ENCODE measurements around the gene ZBTB38.

Gene ZBTB38, protein sequence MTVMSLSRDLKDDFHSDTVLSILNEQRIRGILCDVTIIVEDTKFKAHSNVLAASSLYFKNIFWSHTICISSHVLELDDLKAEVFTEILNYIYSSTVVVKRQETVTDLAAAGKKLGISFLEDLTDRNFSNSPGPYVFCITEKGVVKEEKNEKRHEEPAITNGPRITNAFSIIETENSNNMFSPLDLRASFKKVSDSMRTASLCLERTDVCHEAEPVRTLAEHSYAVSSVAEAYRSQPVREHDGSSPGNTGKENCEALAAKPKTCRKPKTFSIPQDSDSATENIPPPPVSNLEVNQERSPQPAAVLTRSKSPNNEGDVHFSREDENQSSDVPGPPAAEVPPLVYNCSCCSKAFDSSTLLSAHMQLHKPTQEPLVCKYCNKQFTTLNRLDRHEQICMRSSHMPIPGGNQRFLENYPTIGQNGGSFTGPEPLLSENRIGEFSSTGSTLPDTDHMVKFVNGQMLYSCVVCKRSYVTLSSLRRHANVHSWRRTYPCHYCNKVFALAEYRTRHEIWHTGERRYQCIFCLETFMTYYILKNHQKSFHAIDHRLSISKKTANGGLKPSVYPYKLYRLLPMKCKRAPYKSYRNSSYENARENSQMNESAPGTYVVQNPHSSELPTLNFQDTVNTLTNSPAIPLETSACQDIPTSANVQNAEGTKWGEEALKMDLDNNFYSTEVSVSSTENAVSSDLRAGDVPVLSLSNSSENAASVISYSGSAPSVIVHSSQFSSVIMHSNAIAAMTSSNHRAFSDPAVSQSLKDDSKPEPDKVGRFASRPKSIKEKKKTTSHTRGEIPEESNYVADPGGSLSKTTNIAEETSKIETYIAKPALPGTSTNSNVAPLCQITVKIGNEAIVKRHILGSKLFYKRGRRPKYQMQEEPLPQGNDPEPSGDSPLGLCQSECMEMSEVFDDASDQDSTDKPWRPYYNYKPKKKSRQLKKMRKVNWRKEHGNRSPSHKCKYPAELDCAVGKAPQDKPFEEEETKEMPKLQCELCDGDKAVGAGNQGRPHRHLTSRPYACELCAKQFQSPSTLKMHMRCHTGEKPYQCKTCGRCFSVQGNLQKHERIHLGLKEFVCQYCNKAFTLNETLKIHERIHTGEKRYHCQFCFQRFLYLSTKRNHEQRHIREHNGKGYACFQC (N-terminal part only)

GRCh38 chr3:141368062-141368924 is at the start of gene ZBTB38:
TSS of gene ZBTB38 (plus strand) at chr3:141368504. CDS start at chr3:141442389, 73,885 bp downstream.
- no peak for DNase-seq

- DNase-seq: no peak
These were observed 47.8 kb upstream of the ZBTB38 start for GRCh38 chr3:141320399-141321108.

- DNase-seq: no peak
These were observed 47.2 kb upstream of the ZBTB38 start for GRCh38 chr3:141321109-141321497.

GRCh38 chr3:141323936-141324704 is 44.2 kb upstream of the ZBTB38 start:
- no peak for DNase-seq

DNA sequence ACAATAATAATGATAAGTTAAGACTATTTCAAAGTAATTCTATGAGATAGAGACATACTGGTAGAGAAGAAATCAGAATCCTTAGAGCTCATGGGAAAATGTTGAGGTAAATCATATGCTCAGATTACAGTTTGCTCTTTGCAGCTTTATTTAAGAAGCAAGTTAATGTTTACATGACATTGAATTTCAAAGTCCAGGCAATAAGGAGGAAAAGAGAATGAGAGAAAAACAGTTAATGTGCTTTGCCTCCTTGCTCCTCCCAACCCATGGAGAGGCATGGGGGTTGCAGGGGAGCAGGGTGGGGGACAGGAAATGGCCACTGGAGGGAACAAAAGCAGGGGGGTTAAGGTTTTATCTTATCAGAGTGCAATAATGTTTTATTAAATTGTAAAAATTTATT is 42.2 kb upstream of the ZBTB38 start:
- no peak for DNase-seq

- DNase-seq: no peak
These were observed 41.7 kb upstream of the ZBTB38 start for GRCh38 chr3:141326626-141327025.

- no peak for DNase-seq
These were observed 39.8 kb upstream of the ZBTB38 start for GRCh38 chr3:141328286-141329166.

GRCh38 chr3:141330235-141330634 is 38.1 kb upstream of the ZBTB38 start:
- DNase-seq: no peak

GRCh38 chr3:141330718-141331376 is 37.5 kb upstream of the ZBTB38 start:
- DNase-seq: no peak

- no peak for DNase-seq
These were observed 36.7 kb upstream of the ZBTB38 start for GRCh38 chr3:141331377-141332318.

DNA sequence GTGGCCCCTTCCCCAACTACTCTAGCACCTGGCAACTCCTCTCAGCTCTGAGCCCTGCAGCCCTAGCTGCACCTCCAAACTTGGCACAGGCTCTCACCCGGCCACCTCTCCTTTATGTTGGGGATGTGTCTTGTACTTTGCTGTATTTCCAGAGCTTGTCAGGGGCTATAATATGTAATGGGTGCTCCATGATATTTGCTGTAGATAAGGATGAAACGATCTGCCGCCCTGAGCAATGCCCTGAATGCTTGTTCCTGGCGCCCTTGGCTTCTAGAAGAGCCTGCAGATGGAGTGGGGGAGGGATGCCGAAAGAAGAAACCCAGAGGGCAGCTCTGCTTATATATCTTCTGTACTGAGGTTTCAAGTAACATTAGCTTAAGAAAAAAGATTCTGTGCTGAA is 35.9 kb upstream of the ZBTB38 start:
- DNase-seq: no peak

- DNase-seq: no peak
These were observed 34.3 kb upstream of the ZBTB38 start for GRCh38 chr3:141333836-141334626.

GRCh38 chr3:141334627-141335250 is 33.6 kb upstream of the ZBTB38 start:
- no peak for DNase-seq

- DNase-seq: no peak
These were observed 32.7 kb upstream of the ZBTB38 start for GRCh38 chr3:141335531-141336061.

GRCh38 chr3:141336672-141337522 is 31.4 kb upstream of the ZBTB38 start:
- no peak for DNase-seq

- DNase-seq: no peak
These were observed 30.8 kb upstream of the ZBTB38 start for GRCh38 chr3:141337523-141337854.
